Measurements from ENCODE around the gene NTNG1.

Gene NTNG1

GRCh38 chr1:107357376-107357775, 216.5 kb downstream of the NTNG1 start:
- Histone ChIP-seq H3K27ac (ENCODE audit: insufficient read depth in 1 of 2, low read depth in 1 of 2, low read length in 2 of 2, poor library complexity in 1 of 2, severe bottlenecking in 2 of 2) (no peak overlapping the region), H3K4me1 (ENCODE audit: control extremely low read depth in 1 of 4, control insufficient read depth in 4 of 4, insufficient read depth in 4 of 4, low read length in 3 of 4) (no peaks in the 10 kb centered on the region), H3K36me3 (ENCODE audit: control insufficient read depth in 4 of 4, insufficient read depth in 4 of 4, low read length in 3 of 4) (no peaks in the 10 kb centered on the region), H3K27me3 (replicated peaks in 2 of 5; ENCODE audit: control insufficient read depth in 4 of 5, insufficient read depth in 5 of 5, low read length in 4 of 5) (no peaks in the 10 kb centered on the region), H3K9me3 (ENCODE audit: control extremely low read depth in 1 of 5, control insufficient read depth in 4 of 5, insufficient read depth in 2 of 5, low read depth in 1 of 5, low read length in 4 of 5) (no peaks in the 10 kb centered on the region), H3K4me3 (ENCODE audit: control insufficient read depth in 1 of 7, extremely low read depth in 1 of 7, insufficient read depth in 4 of 7, low read depth in 2 of 7, low read length in 6 of 7) (no peak overlapping the region)
- WGBS (ENCODE audit: insufficient coverage), result no CpG with 5 or more reads among the region's 1 CpG
- ChIA-PET CTCF (no interaction called here), POLR2A (no interaction called here)
- DNase-seq, result no peak

GRCh38 chr1:107358619-107359327, 217.9 kb downstream of the NTNG1 start:
- Histone ChIP-seq H3K27ac (ENCODE audit: insufficient read depth in 1 of 2, low read depth in 1 of 2, low read length in 2 of 2, poor library complexity in 1 of 2, severe bottlenecking in 2 of 2) (no peak overlapping the region), H3K4me1 (ENCODE audit: control extremely low read depth in 1 of 4, control insufficient read depth in 4 of 4, insufficient read depth in 4 of 4, low read length in 3 of 4) (no peaks in the 10 kb centered on the region), H3K4me3 (ENCODE audit: control insufficient read depth in 1 of 7, extremely low read depth in 1 of 7, insufficient read depth in 4 of 7, low read depth in 2 of 7, low read length in 6 of 7) (no peak overlapping the region), H3K27me3 (replicated peaks in 2 of 5; ENCODE audit: control insufficient read depth in 4 of 5, insufficient read depth in 5 of 5, low read length in 4 of 5) (peaks cover 0 to 2% (median 0%) of the 10 kb centered on the region in 5 experiments), H3K9me3 (ENCODE audit: control extremely low read depth in 1 of 5, control insufficient read depth in 4 of 5, insufficient read depth in 2 of 5, low read depth in 1 of 5, low read length in 4 of 5) (no peaks in the 10 kb centered on the region), H3K36me3 (ENCODE audit: control insufficient read depth in 4 of 4, insufficient read depth in 4 of 4, low read length in 3 of 4) (no peaks in the 10 kb centered on the region)
- no peak for DNase-seq
- WGBS (ENCODE audit: insufficient coverage), result no CpG with 5 or more reads among the region's 5 CpGs
- ChIA-PET POLR2A (no interaction called here), CTCF (no interaction called here)

DNA sequence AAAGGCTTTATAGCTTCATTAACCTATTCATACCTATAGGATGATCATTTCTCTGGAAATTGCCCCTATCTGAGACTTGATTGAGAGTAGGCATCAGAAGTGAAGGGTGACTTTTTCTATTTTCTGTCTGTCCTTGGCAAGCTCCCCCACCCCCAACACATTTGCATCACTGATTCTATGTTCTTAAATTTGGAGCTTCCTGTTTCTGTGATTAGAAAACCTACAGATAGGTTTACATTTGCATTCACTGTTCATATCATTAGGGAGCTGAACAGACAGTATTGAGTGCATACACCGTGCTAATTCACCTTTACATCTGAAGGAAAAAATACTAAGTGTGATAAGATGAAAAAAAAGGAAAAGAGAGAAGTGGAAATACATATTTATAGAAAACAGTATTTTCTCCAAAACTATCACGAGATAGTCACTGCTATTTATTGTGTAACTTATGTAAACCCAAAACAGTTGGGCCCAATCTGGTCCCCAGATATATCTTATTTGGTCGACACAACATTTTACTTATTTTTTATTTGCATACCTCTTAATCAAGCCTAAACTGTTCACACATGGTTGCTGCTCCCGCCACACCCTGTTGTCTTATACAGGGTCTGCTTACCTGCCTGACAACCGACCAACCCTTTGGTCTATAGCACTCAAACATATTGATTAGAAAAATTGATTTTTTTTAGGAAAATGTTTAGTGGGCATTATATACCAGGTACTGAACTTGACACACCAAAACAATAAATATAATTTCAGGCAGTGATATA, 218.8 kb downstream of the NTNG1 start:
- no CpG with 5 or more reads among the region's 5 CpGs for WGBS (ENCODE audit: insufficient coverage)

DNA sequence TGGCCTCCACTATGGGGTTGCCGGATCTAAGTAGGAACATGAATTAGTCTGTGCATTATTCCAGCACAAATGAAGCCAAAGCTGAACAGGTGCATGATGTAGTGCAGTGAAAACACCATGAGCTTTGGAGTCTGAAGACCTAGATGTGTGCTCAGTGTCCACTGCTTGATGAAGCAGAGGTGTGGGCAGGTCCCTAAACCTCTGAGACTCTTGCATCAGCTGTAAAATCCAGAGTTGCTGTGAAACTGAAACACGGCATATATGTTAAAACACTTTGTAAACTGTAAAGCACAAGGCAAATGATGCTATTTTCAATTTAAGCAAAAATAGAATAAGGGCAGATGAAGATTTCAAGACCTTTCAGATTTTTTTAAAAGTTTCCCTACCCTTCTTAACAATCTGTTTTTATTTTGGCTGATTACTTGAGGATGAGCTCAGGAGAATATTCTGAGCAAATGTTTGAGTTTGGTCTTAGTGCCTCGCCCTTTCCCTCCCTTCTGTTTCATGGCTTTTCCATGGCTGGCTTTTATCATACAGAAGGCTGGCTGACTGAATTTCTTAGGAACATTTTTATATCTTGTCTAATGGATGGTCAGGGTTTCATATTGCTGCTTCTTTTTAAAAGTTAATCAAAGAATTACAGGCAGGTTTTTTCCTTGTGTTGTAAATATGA, 221.8 kb downstream of the NTNG1 start:
- Histone ChIP-seq H3K4me1 (ENCODE audit: control extremely low read depth in 1 of 4, control insufficient read depth in 4 of 4, insufficient read depth in 4 of 4, low read length in 3 of 4) (no peaks in the 10 kb centered on the region), H3K36me3 (ENCODE audit: control insufficient read depth in 4 of 4, insufficient read depth in 4 of 4, low read length in 3 of 4) (no peaks in the 10 kb centered on the region), H3K9me3 (ENCODE audit: control extremely low read depth in 1 of 5, control insufficient read depth in 4 of 5, insufficient read depth in 2 of 5, low read depth in 1 of 5, low read length in 4 of 5) (no peaks in the 10 kb centered on the region), H3K27me3 (replicated peaks in 2 of 5; ENCODE audit: control insufficient read depth in 4 of 5, insufficient read depth in 5 of 5, low read length in 4 of 5) (peaks cover 0 to 2% (median 0%) of the 10 kb centered on the region in 5 experiments), H3K27ac (ENCODE audit: insufficient read depth in 1 of 2, low read depth in 1 of 2, low read length in 2 of 2, poor library complexity in 1 of 2, severe bottlenecking in 2 of 2) (no peak overlapping the region), H3K4me3 (ENCODE audit: control insufficient read depth in 1 of 7, extremely low read depth in 1 of 7, insufficient read depth in 4 of 7, low read depth in 2 of 7, low read length in 6 of 7) (no peak overlapping the region)
- ChIA-PET POLR2A (no interaction called here), CTCF (no interaction called here)
- 100% methylated on average over 2 of the region's 3 CpGs for WGBS (ENCODE audit: insufficient coverage)
- DNase-seq, result no peak

More for the DNA sequence above, 218.8 kb downstream of the NTNG1 start:
- no peak overlapping the region for H3K27ac ChIP-seq (ENCODE audit: insufficient read depth in 1 of 2, low read depth in 1 of 2, low read length in 2 of 2, poor library complexity in 1 of 2, severe bottlenecking in 2 of 2)
- H3K4me1 ChIP-seq (ENCODE audit: control extremely low read depth in 1 of 4, control insufficient read depth in 4 of 4, insufficient read depth in 4 of 4, low read length in 3 of 4), result no peaks in the 10 kb centered on the region
- POLR2A ChIA-PET, result no interaction called here
- H3K9me3 ChIP-seq (ENCODE audit: control extremely low read depth in 1 of 5, control insufficient read depth in 4 of 5, insufficient read depth in 2 of 5, low read depth in 1 of 5, low read length in 4 of 5), result no peaks in the 10 kb centered on the region
- no peak overlapping the region for H3K4me3 ChIP-seq (ENCODE audit: control insufficient read depth in 1 of 7, extremely low read depth in 1 of 7, insufficient read depth in 4 of 7, low read depth in 2 of 7, low read length in 6 of 7)
- DNase-seq, result no peak
- CTCF ChIA-PET, result interaction anchor here (0.8 kb wide), 1 partner anchor 39 kb away, joined by 3 read pairs; no protein-coding TSS in a partner anchor
- peaks cover 0 to 2% (median 0%) of the 10 kb centered on the region in 5 experiments for H3K27me3 ChIP-seq (replicated peaks in 2 of 5; ENCODE audit: control insufficient read depth in 4 of 5, insufficient read depth in 5 of 5, low read length in 4 of 5)
- no peaks in the 10 kb centered on the region for H3K36me3 ChIP-seq (ENCODE audit: control insufficient read depth in 4 of 4, insufficient read depth in 4 of 4, low read length in 3 of 4)

GRCh38 chr1:107363154-107363553, 222.3 kb downstream of the NTNG1 start:
- Histone ChIP-seq H3K4me3 (ENCODE audit: control insufficient read depth in 1 of 7, extremely low read depth in 1 of 7, insufficient read depth in 4 of 7, low read depth in 2 of 7, low read length in 6 of 7) (no peak overlapping the region), H3K27me3 (replicated peaks in 2 of 5; ENCODE audit: control insufficient read depth in 4 of 5, insufficient read depth in 5 of 5, low read length in 4 of 5) (peaks cover 0 to 2% (median 0%) of the 10 kb centered on the region in 5 experiments), H3K4me1 (ENCODE audit: control extremely low read depth in 1 of 4, control insufficient read depth in 4 of 4, insufficient read depth in 4 of 4, low read length in 3 of 4) (no peaks in the 10 kb centered on the region), H3K27ac (ENCODE audit: insufficient read depth in 1 of 2, low read depth in 1 of 2, low read length in 2 of 2, poor library complexity in 1 of 2, severe bottlenecking in 2 of 2) (no peak overlapping the region), H3K36me3 (ENCODE audit: control insufficient read depth in 4 of 4, insufficient read depth in 4 of 4, low read length in 3 of 4) (no peaks in the 10 kb centered on the region), H3K9me3 (ENCODE audit: control extremely low read depth in 1 of 5, control insufficient read depth in 4 of 5, insufficient read depth in 2 of 5, low read depth in 1 of 5, low read length in 4 of 5) (no peaks in the 10 kb centered on the region)
- CTCF ChIA-PET, result no interaction called here
- POLR2A ChIA-PET, result no interaction called here
- WGBS (ENCODE audit: insufficient coverage), result no CpG with 5 or more reads among the region's 1 CpG
- no peak for DNase-seq

DNA sequence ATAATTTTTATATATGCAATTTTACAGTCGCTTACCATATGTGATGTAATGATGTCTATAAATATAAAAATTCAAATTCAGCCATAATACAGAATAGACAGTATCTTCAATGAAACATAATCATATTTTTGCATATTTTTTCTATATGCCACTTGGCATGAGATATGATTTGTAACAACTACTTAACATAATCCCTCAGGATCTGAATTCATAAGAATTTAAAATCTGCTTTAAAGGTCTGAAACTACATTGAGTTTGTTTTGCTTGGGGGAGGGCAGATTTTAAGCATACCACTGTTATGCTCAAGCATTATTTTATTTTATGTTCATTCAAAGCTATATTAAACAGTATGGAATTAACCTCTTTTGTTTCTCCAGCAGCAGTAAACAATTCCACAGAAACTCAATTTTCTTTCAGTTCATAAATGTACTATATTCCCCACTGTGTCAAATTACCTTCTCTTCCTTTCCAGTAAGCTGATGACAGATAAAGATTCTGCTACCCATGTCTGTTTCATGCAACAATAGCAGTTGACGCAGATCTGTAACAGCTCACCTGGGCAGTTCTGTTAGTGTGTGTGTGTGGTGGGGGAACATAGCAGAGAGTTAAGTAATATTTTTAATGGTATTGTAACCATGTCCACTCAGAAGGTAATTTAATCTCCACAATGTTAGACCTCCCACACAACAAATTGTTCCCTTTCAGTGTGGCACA, 224.8 kb downstream of the NTNG1 start:
- H3K27me3 ChIP-seq (replicated peaks in 2 of 5; ENCODE audit: control insufficient read depth in 4 of 5, insufficient read depth in 5 of 5, low read length in 4 of 5), result peaks cover 0 to 2% (median 0%) of the 10 kb centered on the region in 5 experiments
- 100% methylated on average over 1 of the region's 2 CpGs for WGBS (ENCODE audit: insufficient coverage)
- no peak overlapping the region for H3K27ac ChIP-seq (ENCODE audit: insufficient read depth in 1 of 2, low read depth in 1 of 2, low read length in 2 of 2, poor library complexity in 1 of 2, severe bottlenecking in 2 of 2)
- H3K4me3 ChIP-seq (ENCODE audit: control insufficient read depth in 1 of 7, extremely low read depth in 1 of 7, insufficient read depth in 4 of 7, low read depth in 2 of 7, low read length in 6 of 7), result no peak overlapping the region
- H3K36me3 ChIP-seq (ENCODE audit: control insufficient read depth in 4 of 4, insufficient read depth in 4 of 4, low read length in 3 of 4), result no peaks in the 10 kb centered on the region
- no peak for DNase-seq
- POLR2A ChIA-PET, result no interaction called here
- H3K9me3 ChIP-seq (ENCODE audit: control extremely low read depth in 1 of 5, control insufficient read depth in 4 of 5, insufficient read depth in 2 of 5, low read depth in 1 of 5, low read length in 4 of 5), result no peaks in the 10 kb centered on the region
- no peaks in the 10 kb centered on the region for H3K4me1 ChIP-seq (ENCODE audit: control extremely low read depth in 1 of 4, control insufficient read depth in 4 of 4, insufficient read depth in 4 of 4, low read length in 3 of 4)
- CTCF ChIA-PET, result no interaction called here

Measured in common myeloid progenitor, CD34-positive (primary cell).